ENCODE results near the gene BPIFB3. TPM values are rescaled to one million over a fixed set of nuclear protein-coding genes. Genes with fewer than 3 reads are reported as not detected.
A peak's percentile ranks its signal among the peaks of the same experiment; 100 is the strongest.

The BPIFB3 gene
- total RNA-seq, 1 donor from 2014 or later = not detected

DNA sequence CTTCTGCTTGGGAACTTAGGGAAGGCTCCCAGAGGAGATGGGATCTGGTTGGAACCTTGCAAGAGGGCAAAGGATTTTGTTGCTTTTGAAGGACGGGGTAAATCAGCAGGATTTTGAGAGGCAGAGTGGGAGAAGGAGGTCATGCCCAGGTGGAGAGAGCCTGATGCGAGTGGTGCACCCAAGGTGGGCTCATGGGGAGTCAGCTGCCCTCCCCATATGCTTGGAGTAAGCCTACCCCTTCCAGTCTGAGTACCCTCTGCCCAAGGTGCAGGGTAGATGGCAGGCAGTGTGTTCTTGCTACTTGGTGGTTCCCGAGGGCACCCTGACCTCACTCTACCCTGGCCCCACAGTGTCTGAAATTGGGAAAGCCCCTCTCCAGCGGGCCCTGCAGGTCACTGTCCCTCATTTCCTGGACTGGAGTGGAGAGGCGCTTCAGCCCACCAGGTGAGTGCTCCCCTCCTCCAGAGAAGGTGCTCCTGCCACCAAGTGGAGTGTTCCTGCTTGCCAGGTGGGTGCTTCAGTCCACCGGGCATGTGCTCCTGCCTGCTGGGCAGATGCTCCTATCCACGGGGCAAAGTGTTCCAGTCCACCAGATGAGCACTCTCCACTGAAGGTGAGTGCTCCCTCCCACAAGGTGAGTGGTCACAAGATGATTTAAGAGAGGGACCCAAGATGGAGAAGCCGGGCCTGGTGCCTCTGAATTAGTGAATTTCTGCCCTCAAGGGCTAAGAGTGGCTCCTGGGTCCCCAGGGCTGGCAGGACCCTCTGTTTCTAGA lies 42.8 kb upstream of the BPIFB3 start:
- no peaks in the 10 kb centered on the region for H3K36me3 Mint-ChIP-seq
- Histone ChIP-seq H3K4me3 (no peak overlapping the region), H3K4me2 (no peak overlapping the region), H3K9me3 (ENCODE audit: low read depth) (no peaks in the 10 kb centered on the region), H3K79me2 (ENCODE audit: low read depth) (no peaks in the 10 kb centered on the region), H3K36me3 (no peaks in the 10 kb centered on the region), H3K9ac (no peak overlapping the region), H3K4me1 (no peaks in the 10 kb centered on the region), H4K20me1 (ENCODE audit: low read depth) (no peaks in the 10 kb centered on the region), H3K27ac (no peak overlapping the region), H3F3A (ENCODE audit: low read depth) (no peaks in the 10 kb centered on the region), H2AFZ (replicated peaks) (no peak overlapping the region), H3K27me3 (no peaks in the 10 kb centered on the region)
- peaks cover 2% of the 10 kb centered on the region for H3K9me3 Mint-ChIP-seq
- DNase-seq (ENCODE audit: low spot score) = no peak
- peaks cover 26% of the 10 kb centered on the region for H3K27me3 Mint-ChIP-seq (ENCODE audit: insufficient read depth, low read depth)
- peaks cover 40% of the 10 kb centered on the region for H3K4me1 Mint-ChIP-seq
- no peak overlapping the region for H3K4me3 Mint-ChIP-seq
- peak overlapping the region; percentile 53 for H3K27ac Mint-ChIP-seq
- no peak for TF ChIP-seq EZH2phosphoT487 (IDR thresholded peaks at IDR 0.05)
- TF ChIP-seq, protein P1, sequence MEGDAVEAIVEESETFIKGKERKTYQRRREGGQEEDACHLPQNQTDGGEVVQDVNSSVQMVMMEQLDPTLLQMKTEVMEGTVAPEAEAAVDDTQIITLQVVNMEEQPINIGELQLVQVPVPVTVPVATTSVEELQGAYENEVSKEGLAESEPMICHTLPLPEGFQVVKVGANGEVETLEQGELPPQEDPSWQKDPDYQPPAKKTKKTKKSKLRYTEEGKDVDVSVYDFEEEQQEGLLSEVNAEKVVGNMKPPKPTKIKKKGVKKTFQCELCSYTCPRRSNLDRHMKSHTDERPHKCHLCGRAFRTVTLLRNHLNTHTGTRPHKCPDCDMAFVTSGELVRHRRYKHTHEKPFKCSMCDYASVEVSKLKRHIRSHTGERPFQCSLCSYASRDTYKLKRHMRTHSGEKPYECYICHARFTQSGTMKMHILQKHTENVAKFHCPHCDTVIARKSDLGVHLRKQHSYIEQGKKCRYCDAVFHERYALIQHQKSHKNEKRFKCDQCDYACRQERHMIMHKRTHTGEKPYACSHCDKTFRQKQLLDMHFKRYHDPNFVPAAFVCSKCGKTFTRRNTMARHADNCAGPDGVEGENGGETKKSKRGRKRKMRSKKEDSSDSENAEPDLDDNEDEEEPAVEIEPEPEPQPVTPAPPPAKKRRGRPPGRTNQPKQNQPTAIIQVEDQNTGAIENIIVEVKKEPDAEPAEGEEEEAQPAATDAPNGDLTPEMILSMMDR (IDR thresholded peaks at IDR 0.05) = no peak
- TF ChIP-seq EZH2 (IDR thresholded peaks at IDR 0.05) = no peak

DNA sequence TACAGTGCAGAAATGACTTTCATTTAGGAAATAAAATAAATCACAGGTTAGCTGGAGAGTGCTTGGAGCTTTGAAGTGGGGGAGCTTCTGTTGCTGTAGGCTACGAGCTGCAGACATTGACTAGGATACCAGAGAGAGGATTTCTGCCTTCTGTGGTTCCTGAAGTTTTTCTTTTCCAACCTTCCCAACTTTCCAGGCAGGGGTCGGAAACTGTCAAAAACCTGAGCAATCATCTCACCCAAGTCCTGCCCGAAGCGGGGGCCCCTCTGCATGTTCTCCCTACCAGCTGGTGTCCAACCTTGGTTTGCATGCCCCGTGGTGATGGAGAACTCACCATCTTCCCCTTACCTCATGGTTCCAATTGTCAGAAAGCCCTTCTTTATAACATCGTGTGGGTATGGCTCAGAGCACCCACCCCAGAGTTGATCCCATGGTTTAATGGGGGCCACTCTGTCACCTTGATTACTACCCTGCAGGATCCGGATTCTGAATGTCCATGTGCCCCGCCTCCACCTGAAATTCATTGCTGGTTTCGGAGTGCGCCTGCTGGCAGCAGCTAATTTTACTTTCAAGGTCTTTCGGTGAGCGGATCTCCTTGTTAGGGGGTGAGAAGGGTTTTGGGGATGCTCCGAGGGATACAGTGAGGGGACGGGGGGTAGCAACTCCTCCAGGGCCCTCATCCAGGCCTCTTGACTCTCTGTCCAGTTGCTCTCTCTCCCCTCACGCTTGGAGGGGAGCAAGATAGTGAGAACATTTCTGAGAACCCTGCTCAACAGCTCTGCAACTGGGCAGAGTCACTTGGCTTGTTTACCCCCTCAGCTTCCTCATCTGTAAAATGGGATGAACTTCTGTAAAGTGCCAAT lies 41.1 kb upstream of the BPIFB3 start:
- Mint-ChIP-seq H3K36me3 (no peaks in the 10 kb centered on the region), H3K9me3 (no peaks in the 10 kb centered on the region), H3K27ac (no peak overlapping the region), H3K4me3 (no peak overlapping the region), H3K4me1 (peaks cover 38% of the 10 kb centered on the region), H3K27me3 (ENCODE audit: insufficient read depth, low read depth) (peaks cover 20% of the 10 kb centered on the region)
- Histone ChIP-seq H2AFZ (replicated peaks) (no peak overlapping the region), H3K36me3 (no peaks in the 10 kb centered on the region), H3K4me3 (no peak overlapping the region), H3K27ac (no peak overlapping the region), H3K79me2 (ENCODE audit: low read depth) (no peaks in the 10 kb centered on the region), H3K9me3 (ENCODE audit: low read depth) (no peaks in the 10 kb centered on the region), H3F3A (ENCODE audit: low read depth) (no peaks in the 10 kb centered on the region), H3K9ac (no peak overlapping the region), H4K20me1 (ENCODE audit: low read depth) (no peaks in the 10 kb centered on the region), H3K27me3 (no peaks in the 10 kb centered on the region), H3K4me1 (no peaks in the 10 kb centered on the region), H3K4me2 (no peak overlapping the region)
- TF ChIP-seq EZH2phosphoT487 (IDR thresholded peaks at IDR 0.05) (no peak), EZH2 (IDR thresholded peaks at IDR 0.05) (no peak)
- TF ChIP-seq, protein P1 (IDR thresholded peaks at IDR 0.05) = no peak
- DNase-seq (ENCODE audit: low spot score) = no peak

DNA sequence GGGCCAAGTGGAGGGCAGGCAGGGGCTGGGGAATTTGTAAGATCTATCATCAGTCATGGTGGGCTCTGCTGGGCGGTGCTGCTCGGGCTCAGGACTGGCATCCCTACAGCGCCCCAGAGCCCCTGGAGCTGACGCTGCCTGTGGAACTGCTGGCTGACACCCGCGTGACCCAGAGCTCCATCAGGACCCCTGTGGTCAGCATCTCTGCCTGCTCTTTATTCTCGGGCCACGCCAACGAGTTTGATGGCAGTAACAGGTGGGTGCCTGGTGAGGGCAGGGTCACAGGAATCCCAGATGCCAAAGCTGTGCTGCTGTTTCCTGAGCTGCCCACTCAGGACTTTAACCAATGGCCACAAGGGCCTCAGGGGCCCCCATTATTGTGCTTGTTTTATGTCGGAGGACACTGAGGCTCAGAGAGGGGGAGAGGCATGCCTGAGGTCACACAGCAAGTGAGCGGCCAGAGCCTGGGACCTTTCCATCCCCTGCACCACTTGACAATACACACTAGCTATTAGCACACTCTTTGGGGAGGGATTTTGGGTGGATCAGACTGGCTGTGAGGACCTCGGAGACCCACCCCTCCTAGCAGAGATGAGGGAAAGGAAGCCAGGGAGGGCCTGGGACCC lies 39.9 kb upstream of the BPIFB3 start:
- Histone ChIP-seq H4K20me1 (ENCODE audit: low read depth) (no peaks in the 10 kb centered on the region), H2AFZ (replicated peaks) (no peak overlapping the region), H3K79me2 (ENCODE audit: low read depth) (no peaks in the 10 kb centered on the region), H3K27me3 (no peaks in the 10 kb centered on the region), H3K4me2 (no peak overlapping the region), H3K36me3 (no peaks in the 10 kb centered on the region), H3K9me3 (ENCODE audit: low read depth) (no peaks in the 10 kb centered on the region), H3K9ac (no peak overlapping the region), H3F3A (ENCODE audit: low read depth) (no peaks in the 10 kb centered on the region), H3K27ac (no peak overlapping the region), H3K4me1 (no peaks in the 10 kb centered on the region), H3K4me3 (no peak overlapping the region)
- no peaks in the 10 kb centered on the region for H3K9me3 Mint-ChIP-seq
- peaks cover 34% of the 10 kb centered on the region for H3K4me1 Mint-ChIP-seq
- TF ChIP-seq, protein P1 (IDR thresholded peaks at IDR 0.05) = no peak
- no peak for TF ChIP-seq EZH2phosphoT487 (IDR thresholded peaks at IDR 0.05)
- no peak for TF ChIP-seq EZH2 (IDR thresholded peaks at IDR 0.05)
- no peak overlapping the region for H3K27ac Mint-ChIP-seq
- no peak overlapping the region for H3K4me3 Mint-ChIP-seq
- no peaks in the 10 kb centered on the region for H3K36me3 Mint-ChIP-seq
- no peak for DNase-seq (ENCODE audit: low spot score)
- peaks cover 19% of the 10 kb centered on the region for H3K27me3 Mint-ChIP-seq (ENCODE audit: insufficient read depth, low read depth)

Data from neural progenitor cell (in vitro differentiated cells).